H1 (cell line): ENCODE data around the gene SIK3. TPM values are rescaled to one million over a fixed set of nuclear protein-coding genes. Genes with fewer than 3 reads are reported as not detected.

Experiments
- CTCF ChIA-PET: fragments of 300-600 bp; sonication (Branson Sonifier 250); formaldehyde crosslinking; loops from one replicate; lab custom pipeline; 2021; ENCODE audit not compliant: partially characterized antibody; lab: Charles Lee
- POLR2A ChIA-PET: fragments of 300-600 bp; sonication (Branson Sonifier 250); formaldehyde crosslinking; loops from one replicate; lab custom pipeline; 2021; ENCODE audit warnings: inconsistent platforms; ENCODE audit not compliant: partially characterized antibody; lab: Charles Lee
- DNase-seq, 2 experiments: peaks; one replicate each; pipeline versions ENCODE4 v3.0.0 to v3.0.0-alpha.2; 2010 to 2022; ENCODE audit warnings: low spot score in 2 of 2, low read depth in 1 of 2, mixed read lengths in 1 of 2
- FAIRE-seq: peaks from 2 replicates; lab custom pipeline; 2011; peaks lifted over from hg19 to GRCh38; lab: Jason Lieb, UNC
- H2AFZ ChIP-seq: 2 replicates; pipeline ENCODE4 v1.8.1; 2012; ENCODE audit warnings: low read length, inconsistent platforms
- H2AK5ac ChIP-seq: 2 replicates; pipeline ENCODE4 v1.6.1; 2013; ENCODE audit warnings: low read depth, low read length
- H2BK120ac ChIP-seq: replicated peaks from 2 replicates; pipeline ENCODE3; 2013; ENCODE audit warnings: low read depth, low read length, inconsistent platforms
- H2BK12ac ChIP-seq: 2 replicates; pipeline ENCODE4 v1.6.1; 2013; ENCODE audit warnings: low read depth, low read length
- H2BK15ac ChIP-seq: 2 replicates; pipeline ENCODE4 v1.6.1; 2013; ENCODE audit warnings: low read length
- H2BK20ac ChIP-seq: 2 replicates; pipeline ENCODE4 v1.6.1; 2013; ENCODE audit warnings: low read length
- H2BK5ac ChIP-seq: 2 replicates; pipeline ENCODE4 v1.6.1; 2013; ENCODE audit warnings: low read depth, low read length
- H3K14ac ChIP-seq: 2 replicates; pipeline ENCODE4 v1.6.1; 2013; ENCODE audit warnings: inconsistent platforms; ENCODE audit not compliant: insufficient read length
- H3K18ac ChIP-seq: 2 replicates; pipeline ENCODE4 v1.6.1; 2013; ENCODE audit warnings: low read length; ENCODE audit errors: extremely low read depth
- H3K23ac ChIP-seq: 2 replicates; pipeline ENCODE4 v1.6.1; 2013; ENCODE audit warnings: inconsistent platforms; ENCODE audit not compliant: insufficient read length
- H3K23me2 ChIP-seq: 2 replicates; pipeline ENCODE4 v1.6.1; 2013; ENCODE audit warnings: low read depth, low read length
- H3K27ac ChIP-seq: 2 replicates; pipeline ENCODE4 v1.6.1; 2011; ENCODE audit warnings: low read depth, low read length, inconsistent platforms
- H3K27me3 ChIP-seq, 4 experiments: replicated peaks in 1 of 4; 1 replicate in 1 of 4; 2 replicates in 3 of 4; pipeline versions ENCODE4 v1.6.1 to v1.8.1; 2011 to 2013; ENCODE audit warnings: low read length in 3 of 4, mild to moderate bottlenecking in 3 of 4, inconsistent platforms in 2 of 4, mixed read lengths in 2 of 4, moderate library complexity in 1 of 4; ENCODE audit not compliant: control insufficient read depth in 3 of 4, insufficient read depth in 3 of 4; ENCODE audit errors: extremely low read depth in 1 of 4
- H3K36me3 ChIP-seq, 4 experiments: 2 replicates each; pipeline versions ENCODE4 v1.6.1 to v1.8.1; 2011 to 2013; ENCODE audit warnings: mild to moderate bottlenecking in 4 of 4, low read length in 3 of 4, moderate library complexity in 2 of 4, control low read depth in 1 of 4, inconsistent platforms in 1 of 4; ENCODE audit not compliant: insufficient read depth in 4 of 4, control insufficient read depth in 2 of 4
- H3K4ac ChIP-seq: replicated peaks from 2 replicates; pipeline ENCODE3; 2013; ENCODE audit warnings: low read length, low read depth, mixed read lengths, inconsistent platforms; ENCODE audit not compliant: insufficient read length
- H3K4me1 ChIP-seq, 4 experiments: replicated peaks in 1 of 4; 1 replicate in 1 of 4; 2 replicates in 3 of 4; pipeline versions ENCODE4 v1.6.1 to v1.8.1; 2011 to 2013; ENCODE audit warnings: low read length in 3 of 4, inconsistent platforms in 2 of 4, mixed read lengths in 1 of 4; ENCODE audit not compliant: insufficient read depth in 4 of 4, control insufficient read depth in 3 of 4
- H3K4me2 ChIP-seq, 2 experiments: 2 replicates each; pipeline versions ENCODE4 v1.6.1 to v1.8.1; 2011 to 2013; ENCODE audit warnings: low read depth in 2 of 2, low read length in 2 of 2, control low read depth in 1 of 2, inconsistent platforms in 1 of 2, mild to moderate bottlenecking in 1 of 2; ENCODE audit not compliant: insufficient read depth in 1 of 2
- H3K4me3 ChIP-seq, 4 experiments: fragments of 200-600, 300-600 bp in 1 of 4; sonication (generic), shearing (Covaris generic), sonication (Bioruptor Twin) in 1 of 4; 2 replicates each; pipeline versions ENCODE4 v1.5.1 to v1.8.1; 2011 to 2016; ENCODE audit warnings: low read length in 4 of 4, low read depth in 3 of 4, control low read depth in 2 of 4, inconsistent platforms in 2 of 4, mild to moderate bottlenecking in 2 of 4, mixed read lengths in 1 of 4, moderate library complexity in 1 of 4; ENCODE audit not compliant: insufficient read depth in 2 of 4; ENCODE audit errors: extremely low read depth in 1 of 4
- H3K56ac ChIP-seq: replicated peaks from 2 replicates; pipeline ENCODE3; 2013; ENCODE audit warnings: low read depth, mild to moderate bottlenecking, mixed read lengths, low read length, inconsistent platforms; ENCODE audit not compliant: insufficient read length
- H3K79me1 ChIP-seq: 2 replicates; pipeline ENCODE4 v1.6.1; 2013; ENCODE audit warnings: low read depth, low read length, control low read depth
- H3K79me2 ChIP-seq, 2 experiments: 2 replicates each; pipeline versions ENCODE4 v1.6.1 to v1.8.1; 2012 to 2013; ENCODE audit warnings: low read length in 2 of 2, mild to moderate bottlenecking in 2 of 2, inconsistent platforms in 1 of 2; ENCODE audit not compliant: insufficient read depth in 2 of 2, control insufficient read depth in 1 of 2
- H3K9ac ChIP-seq, 4 experiments: replicated peaks in 1 of 4; 1 replicate in 1 of 4; 2 replicates in 3 of 4; pipeline versions ENCODE4 v1.6.1 to v1.8.1; 2011 to 2013; ENCODE audit warnings: low read depth in 3 of 4, low read length in 3 of 4, control low read depth in 2 of 4, mild to moderate bottlenecking in 2 of 4, moderate library complexity in 2 of 4, inconsistent platforms in 1 of 4; ENCODE audit errors: extremely low read depth in 1 of 4
- H3K9me3 ChIP-seq, 2 experiments: 2 replicates each; pipeline versions ENCODE4 v1.6.1 to v1.8.1; 2012 to 2013; ENCODE audit warnings: mild to moderate bottlenecking in 2 of 2, moderate library complexity in 2 of 2, control low read depth in 1 of 2, inconsistent platforms in 1 of 2, low read depth in 1 of 2, low read length in 1 of 2, mixed read lengths in 1 of 2; ENCODE audit not compliant: insufficient read depth in 2 of 2
- H4K20me1 ChIP-seq, 2 experiments: replicated peaks in 1 of 2; 2 replicates each; pipeline versions ENCODE3 to v1.8.1; 2011 to 2013; ENCODE audit warnings: inconsistent platforms in 2 of 2, low read length in 2 of 2, mild to moderate bottlenecking in 1 of 2; ENCODE audit not compliant: insufficient read depth in 2 of 2, control insufficient read depth in 1 of 2
- H4K5ac ChIP-seq: 2 replicates; pipeline ENCODE4 v1.6.1; 2013; ENCODE audit warnings: low read length, low read depth, mixed read lengths, inconsistent platforms; ENCODE audit not compliant: insufficient read length
- H4K8ac ChIP-seq: 2 replicates; pipeline ENCODE4 v1.8.0; 2013; ENCODE audit warnings: mild to moderate bottlenecking, moderate library complexity, low read length, inconsistent platforms; ENCODE audit not compliant: insufficient read depth; ENCODE audit errors: extremely low read depth
- H4K91ac ChIP-seq: replicated peaks from 2 replicates; pipeline ENCODE3; 2013; ENCODE audit warnings: low read length, mixed read lengths, inconsistent platforms; ENCODE audit not compliant: insufficient read length
- CHD1 ChIP-seq: IDR thresholded peaks from 2 replicates; pipeline ENCODE4 v1.6.1; 2012; ENCODE audit warnings: low read depth, low read length, improper control_type of control experiment
- CTCF ChIP-seq, 3 experiments: IDR thresholded peaks; 1 replicate in 2 of 3; 2 replicates in 1 of 3; pipeline versions ENCODE4 v1.5.1 to v1.6.1; 2011; ENCODE audit warnings: low read length in 3 of 3, mild to moderate bottlenecking in 3 of 3, inconsistent platforms in 2 of 3, low read depth in 1 of 3, moderate library complexity in 1 of 3; ENCODE audit not compliant: insufficient read depth in 1 of 3; ENCODE audit errors: control extremely low read depth in 1 of 3
- EP300 ChIP-seq, 2 experiments: IDR thresholded peaks; 1 replicate in 1 of 2; 2 replicates in 1 of 2; pipeline ENCODE4 v1.6.1; 2011 to 2012; ENCODE audit warnings: low read depth in 2 of 2, low read length in 2 of 2, mild to moderate bottlenecking in 2 of 2, borderline replicate concordance in 1 of 2, inconsistent platforms in 1 of 2, moderate library complexity in 1 of 2
- SIRT6 ChIP-seq: IDR thresholded peaks from one replicate; pipeline ENCODE4 v1.7.1; 2012; ENCODE audit warnings: low read length, inconsistent platforms
- SP4 ChIP-seq: IDR thresholded peaks from 2 replicates; pipeline ENCODE4 v1.6.1; 2012; ENCODE audit warnings: low read length, inconsistent platforms
- SRF ChIP-seq: IDR thresholded peaks from 2 replicates; pipeline ENCODE4 v1.6.1; 2011; ENCODE audit warnings: mild to moderate bottlenecking, low read depth, low read length, moderate library complexity
- TBP ChIP-seq: IDR thresholded peaks from 2 replicates; pipeline ENCODE4 v1.6.1; 2011; ENCODE audit warnings: low read depth, low read length, improper control_type of control experiment
- WGBS, 2 experiments: shearing (Covaris generic) in 1 of 2; methylation state at CpG; one replicate each; pipeline versions ENCODE4 v1.1.6 to v1.1.7; 2013 to 2015; ENCODE audit warnings: low lambda C conversion rate in 2 of 2, mixed read lengths in 2 of 2, inconsistent platforms in 1 of 2, low coverage in 1 of 2, missing lambda C conversion rate in 1 of 2; ENCODE audit not compliant: insufficient replicate concordance in 2 of 2, insufficient coverage in 1 of 2, insufficient read length in 1 of 2; ENCODE audit errors: extremely low coverage in 1 of 2, missing lambda C conversion rate in 1 of 2; 5-methylcytosine and 5-hydroxymethylcytosine counted together
- polyA plus RNA-seq, 7 experiments: library from polyadenylated mRNA; depleted of rRNA in 3 of 7; stranded (reverse) in 5 of 7; unstranded in 2 of 7; fragments of >200 nt in 5 of 7; fragments of 200-250 nt in 2 of 7; gene quantifications; 1 replicate in 5 of 7; 2 replicates in 1 of 7; 4 replicates in 1 of 7; pipeline versions ENCODE4 v1.2.1 to v1.2.3, GENCODE V29; 2011 to 2013; ENCODE audit warnings: missing spikeins in 2 of 7, mixed read lengths in 2 of 7
- total RNA-seq: library from RNA; stranded (reverse); fragmentation: NEBNext Ultra II Directional; extraction: Animal tissue kit (Norgen Biotek cat#: 25700); gene quantifications from 2 replicates; pipeline ENCODE4 v1.2.1, GENCODE V29; 2021

The SIK3 gene
- total and polyA plus RNA-seq, 2 of the 8 experiments (the other 6 are each of a cell fraction or from before 2014, with no cell fraction given): 19.9 to 32.1 TPM

GRCh38 chr11:116875194-116875593 lies 223.0 kb downstream of the SIK3 start:
- Histone ChIP-seq H2BK5ac (no peak overlapping the region), H3K14ac (no peak overlapping the region), H3K79me1 (no peaks in the 10 kb centered on the region), H3K79me2 (no peaks in the 10 kb centered on the region), H4K91ac (no peak overlapping the region), H4K20me1 (no peaks in the 10 kb centered on the region), H4K5ac (no peak overlapping the region), H4K8ac (no peak overlapping the region), H3K9me3 (no peaks in the 10 kb centered on the region), H3K4me3 (no peak overlapping the region), H3K4me2 (no peak overlapping the region), H3K23me2 (no peaks in the 10 kb centered on the region), H3K18ac (no peak overlapping the region), H3K4ac (no peak overlapping the region), H3K27me3 (no peaks in the 10 kb centered on the region), H2BK12ac (no peak overlapping the region), H2AFZ (no peak overlapping the region), H3K27ac (no peak overlapping the region), H2AK5ac (no peak overlapping the region), H2BK120ac (no peak overlapping the region), H2BK20ac (no peak overlapping the region), H3K9ac (no peak overlapping the region), H3K23ac (no peak overlapping the region), H2BK15ac (no peak overlapping the region), H3K36me3 (peaks cover 0 to 38% (median 22%) of the 10 kb centered on the region in 4 experiments; a peak in 6 of 8 replicates), H3K56ac (no peak overlapping the region), H3K4me1 (no peaks in the 10 kb centered on the region)
- CTCF ChIA-PET: interaction anchor here (0.9 kb wide), 1 partner anchor 231 kb away, joined by 4 read pairs; no protein-coding TSS in a partner anchor
- 85% methylated on average over 7 of the region's 7 CpGs; no CpG with 5 or more reads in 1 of the 2 experiments for WGBS, 2 experiments
- no peak for TF ChIP-seq EP300 (IDR thresholded peaks at IDR 0.05; ENCODE audit: borderline replicate concordance in 1 of 2, low read depth in 2 of 2, low read length in 2 of 2)
- no peak for TF ChIP-seq CTCF (IDR thresholded peaks at IDR 0.05; ENCODE audit: control extremely low read depth in 1 of 3, insufficient read depth in 1 of 3, low read depth in 1 of 3, low read length in 3 of 3)
- no peak for TF ChIP-seq SP4
- TF ChIP-seq TBP: no peak
- TF ChIP-seq CHD1: no peak
- TF ChIP-seq SIRT6: no peak
- no peak for TF ChIP-seq SRF
- POLR2A ChIA-PET: no interaction called here
- DNase-seq (no peak), FAIRE-seq (no peak)
